ENCODE results near the gene SOHLH1. TPM values are rescaled to one million over a fixed set of nuclear protein-coding genes. Genes with fewer than 3 reads are reported as not detected.

The SOHLH1 gene
- total RNA-seq, 3 donors from 2014 or later (not counting 1 experiment from before 2014, with no cell fraction given) = not detected

- Histone ChIP-seq H3K27me3 (ENCODE audit: control insufficient read depth, insufficient read depth, low read length) (no peaks in the 10 kb centered on the region), H3K9me3 (ENCODE audit: control insufficient read depth, insufficient read depth, low read length) (no peaks in the 10 kb centered on the region), H3K36me3 (ENCODE audit: control insufficient read depth, insufficient read depth, low read length) (no peaks in the 10 kb centered on the region), H3K27ac (ENCODE audit: low read length) (no peak overlapping the region), H3K4me3 (ENCODE audit: low read length) (no peak overlapping the region), H3K4me1 (ENCODE audit: control insufficient read depth, insufficient read depth, low read length) (no peaks in the 10 kb centered on the region)
- Mint-ChIP-seq H3K27me3 (ENCODE audit: low read depth in 2 of 2) (no peaks in the 10 kb centered on the region), H3K4me1 (no peaks in the 10 kb centered on the region), H3K4me3 (no peak overlapping the region), H3K36me3 (no peaks in the 10 kb centered on the region), H3K9me3 (no peaks in the 10 kb centered on the region), H3K27ac (no peak overlapping the region)
- WGBS (ENCODE audit: insufficient coverage) = 78% methylated on average over 18 of the region's 18 CpGs
- intact Hi-C loops (cut with micrococcal nuclease) = no loop called here
- ATAC-seq (no peak), DNase-seq (no peak)
- no peak for TF ChIP-seq CTCF (IDR thresholded peaks at IDR 0.05)
Measured at GRCh38 chr9:135722365-135722764, 23.1 kb upstream of the SOHLH1 start.

GRCh38 chr9:135719472-135719871, 20.2 kb upstream of the SOHLH1 start:
- no peaks in the 10 kb centered on the region for H3K9me3 ChIP-seq (ENCODE audit: control insufficient read depth, insufficient read depth, low read length)
- no peaks in the 10 kb centered on the region for H3K4me1 Mint-ChIP-seq
- peaks cover 3% of the 10 kb centered on the region for H3K27me3 ChIP-seq (ENCODE audit: control insufficient read depth, insufficient read depth, low read length)
- H3K4me3 Mint-ChIP-seq = no peak overlapping the region
- ATAC-seq = no peak
- no peak for TF ChIP-seq CTCF (IDR thresholded peaks at IDR 0.05)
- no peak for DNase-seq
- no peak overlapping the region for H3K27ac Mint-ChIP-seq
- H3K4me1 ChIP-seq (ENCODE audit: control insufficient read depth, insufficient read depth, low read length) = peaks cover 3% of the 10 kb centered on the region
- intact Hi-C loops (cut with micrococcal nuclease) = no loop called here
- H3K27ac ChIP-seq (ENCODE audit: low read length) = no peak overlapping the region
- no peaks in the 10 kb centered on the region for H3K36me3 ChIP-seq (ENCODE audit: control insufficient read depth, insufficient read depth, low read length)
- H3K27me3 Mint-ChIP-seq (ENCODE audit: low read depth in 2 of 2) = peaks cover 12 to 20% of the 10 kb centered on the region in 2 donors
- 82% methylated on average over 9 of the region's 9 CpGs for WGBS (ENCODE audit: insufficient coverage)
- no peaks in the 10 kb centered on the region for H3K36me3 Mint-ChIP-seq
- no peaks in the 10 kb centered on the region for H3K9me3 Mint-ChIP-seq
- no peak overlapping the region for H3K4me3 ChIP-seq (ENCODE audit: low read length)

GRCh38 chr9:135718616-135719015, 19.3 kb upstream of the SOHLH1 start:
- H3K9me3 ChIP-seq (ENCODE audit: control insufficient read depth, insufficient read depth, low read length) = no peaks in the 10 kb centered on the region
- peaks cover 3% of the 10 kb centered on the region for H3K4me1 ChIP-seq (ENCODE audit: control insufficient read depth, insufficient read depth, low read length)
- no peaks in the 10 kb centered on the region for H3K36me3 ChIP-seq (ENCODE audit: control insufficient read depth, insufficient read depth, low read length)
- intact Hi-C loops (cut with micrococcal nuclease) = no loop called here
- H3K9me3 Mint-ChIP-seq = no peaks in the 10 kb centered on the region
- ATAC-seq (no peak), DNase-seq (no peak)
- no peaks in the 10 kb centered on the region for H3K36me3 Mint-ChIP-seq
- no peak overlapping the region for H3K27ac Mint-ChIP-seq
- H3K4me1 Mint-ChIP-seq = peaks cover 0 to 3% of the 10 kb centered on the region in 2 donors
- H3K4me3 ChIP-seq (ENCODE audit: low read length) = no peak overlapping the region
- peaks cover 15 to 20% of the 10 kb centered on the region in 2 donors for H3K27me3 Mint-ChIP-seq (ENCODE audit: low read depth in 2 of 2)
- WGBS (ENCODE audit: insufficient coverage) = 63% methylated on average over 15 of the region's 15 CpGs
- no peak for TF ChIP-seq CTCF (IDR thresholded peaks at IDR 0.05)
- no peak overlapping the region for H3K4me3 Mint-ChIP-seq
- no peak overlapping the region for H3K27ac ChIP-seq (ENCODE audit: low read length)
- H3K27me3 ChIP-seq (ENCODE audit: control insufficient read depth, insufficient read depth, low read length) = peaks cover 5% of the 10 kb centered on the region

GRCh38 chr9:135717410-135717809, 18.1 kb upstream of the SOHLH1 start:
- DNase-seq (no peak), ATAC-seq (no peak)
- Histone ChIP-seq H3K9me3 (ENCODE audit: control insufficient read depth, insufficient read depth, low read length) (no peaks in the 10 kb centered on the region), H3K27ac (ENCODE audit: low read length) (no peak overlapping the region), H3K27me3 (ENCODE audit: control insufficient read depth, insufficient read depth, low read length) (peaks cover 5% of the 10 kb centered on the region), H3K4me3 (ENCODE audit: low read length) (no peak overlapping the region), H3K4me1 (ENCODE audit: control insufficient read depth, insufficient read depth, low read length) (peaks cover 3% of the 10 kb centered on the region), H3K36me3 (ENCODE audit: control insufficient read depth, insufficient read depth, low read length) (no peaks in the 10 kb centered on the region)
- Mint-ChIP-seq H3K9me3 (no peaks in the 10 kb centered on the region), H3K36me3 (no peaks in the 10 kb centered on the region), H3K27ac (no peak overlapping the region), H3K27me3 (ENCODE audit: low read depth in 2 of 2) (peaks cover 16 to 20% of the 10 kb centered on the region in 2 donors), H3K4me1 (peaks cover 0 to 3% of the 10 kb centered on the region in 2 donors), H3K4me3 (no peak overlapping the region)
- no peak for TF ChIP-seq CTCF (IDR thresholded peaks at IDR 0.05)
- WGBS (ENCODE audit: insufficient coverage) = 86% methylated on average over 13 of the region's 13 CpGs
- intact Hi-C loops (cut with micrococcal nuclease) = no loop called here
